ENCODE measurements around the gene TRIP10.
"Not testable (repeated sequence)": the region's sequence is repeated elsewhere in the genome, so short reads cannot be mapped to it uniquely, and the experiment has no call there.

- TF ChIP-seq SIN3A (IDR thresholded peaks at IDR 0.05; ENCODE audit: low read depth, low read length); CEBPB (IDR thresholded peaks at IDR 0.05; ENCODE audit: borderline replicate concordance in 1 of 2, low read depth in 2 of 2, low read length in 2 of 2); IRF3 (IDR thresholded peaks at IDR 0.05); CTCF (IDR thresholded peaks at IDR 0.05 in 2 of 3, conservative IDR thresholded peaks at IDR 0.05 in 1 of 3; ENCODE audit: control insufficient read depth in 2 of 3, extremely low read depth in 1 of 3, insufficient read depth in 1 of 3, low read depth in 3 of 3, low read length in 3 of 3); SP1 (IDR thresholded peaks at IDR 0.05; ENCODE audit: low read depth, low read length); SMAD1 (IDR thresholded peaks at IDR 0.05; ENCODE audit: low read depth, partially characterized antibody); E2F4 (IDR thresholded peaks at IDR 0.05; ENCODE audit: low read depth, low read length); POLR2A (IDR thresholded peaks at IDR 0.05; ENCODE audit: low read depth, low read length); JUND (IDR thresholded peaks at IDR 0.05; ENCODE audit: low read depth, low read length); PAX8 (IDR thresholded peaks at IDR 0.05); SPI1 (IDR thresholded peaks at IDR 0.05; ENCODE audit: borderline replicate concordance, insufficient read depth, low read depth, low read length); FOXM1 (IDR thresholded peaks at IDR 0.05; ENCODE audit: low read depth, low read length); POLR2AphosphoS5 (IDR thresholded peaks at IDR 0.05; ENCODE audit: low read length); USF2 (IDR thresholded peaks at IDR 0.05; ENCODE audit: borderline replicate concordance, low read depth, low read length): not testable (repeated sequence)
Measured at GRCh38 chr19:6762253-6762797, 22.8 kb downstream of the TRIP10 start.

Measured in GM12878 (cell line).